Measurements from ENCODE around the gene RGL1. TPM values are rescaled to one million over a fixed set of nuclear protein-coding genes. Genes with fewer than 3 reads are reported as not detected.

Gene RGL1
- total RNA-seq, 1 experiment from 2014 or later: 1.3 TPM

DNA sequence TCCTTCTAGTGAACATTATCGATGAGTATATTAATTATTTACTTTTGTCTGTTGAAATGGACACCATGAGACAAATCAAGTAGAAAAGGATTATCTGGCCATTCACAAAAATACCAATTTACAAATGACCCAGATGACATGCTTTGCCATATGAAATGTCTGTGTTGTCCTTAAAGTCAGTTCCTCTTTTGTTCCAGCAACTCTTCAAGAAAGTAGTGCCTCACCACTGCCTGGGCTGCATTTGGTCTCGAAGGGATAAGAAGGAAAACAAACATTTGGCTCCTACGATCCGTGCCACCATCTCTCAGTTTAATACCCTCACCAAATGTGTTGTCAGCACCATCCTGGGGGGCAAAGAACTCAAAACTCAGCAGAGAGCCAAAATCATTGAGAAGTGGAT, 79.6 kb downstream of the RGL1 start:
- POLR2A ChIA-PET: no interaction called here
- no peaks in the 10 kb centered on the region for H3K9me3 ChIP-seq (ENCODE audit: control insufficient read depth in 1 of 2, insufficient read depth in 1 of 2, low read depth in 1 of 2, low read length in 2 of 2)
- no peaks in the 10 kb centered on the region for H3K36me3 ChIP-seq (ENCODE audit: control insufficient read depth in 1 of 2, insufficient read depth in 2 of 2, low read length in 2 of 2)
- no peak for DNase-seq (ENCODE audit: low read depth, low spot score)
- no peak overlapping the region for H3K9ac ChIP-seq (ENCODE audit: low read length)
- ATAC-seq: no peak
- no peaks in the 10 kb centered on the region for H3K79me2 ChIP-seq (ENCODE audit: insufficient read depth, low read length)
- H3K27me3 ChIP-seq (ENCODE audit: insufficient read depth, low read length): no peaks in the 10 kb centered on the region
- H3K9me2 ChIP-seq (ENCODE audit: insufficient read depth): no peaks in the 10 kb centered on the region
- CTCF ChIA-PET: no interaction called here
- intact Hi-C loops (cut with micrococcal nuclease): no loop called here
- peaks cover 4 to 10% of the 10 kb centered on the region in 2 experiments; a peak in 2 of 4 replicates for H3K4me1 ChIP-seq (ENCODE audit: control insufficient read depth in 1 of 2, insufficient read depth in 2 of 2, low read length in 2 of 2)
- no peaks in the 10 kb centered on the region for H4K20me1 ChIP-seq (ENCODE audit: insufficient read depth)
- no peak overlapping the region for H3K27ac ChIP-seq (ENCODE audit: low read depth, low read length)
- no peak overlapping the region for H3K4me2 ChIP-seq (ENCODE audit: low read length)
- RAD21 ChIA-PET (ENCODE audit: low non-redundant PET in 1 of 2, low total read pairs in 2 of 2, uncharacterized antibody in 2 of 2, unreplicated experiment in 2 of 2): no interaction called here
- TF ChIP-seq ELF1 (IDR thresholded peaks at IDR 0.05; ENCODE audit: borderline replicate concordance, low read depth) (no peak), EZH2 (IDR thresholded peaks at IDR 0.05) (no peak), YY1 (IDR thresholded peaks at IDR 0.05; ENCODE audit: extremely low read depth, insufficient replicate concordance, low read depth, low read length) (no peak), TCF7L2 (IDR thresholded peaks at IDR 0.05; ENCODE audit: borderline replicate concordance, extremely low read depth, insufficient read depth, insufficient read length) (no peak), JUND (IDR thresholded peaks at IDR 0.05) (no peak), EZH2phosphoT487 (IDR thresholded peaks at IDR 0.05; ENCODE audit: borderline replicate concordance) (no peak), SIN3A (IDR thresholded peaks at IDR 0.05; ENCODE audit: low read depth) (no peak)
- TF ChIP-seq, protein P1, sequence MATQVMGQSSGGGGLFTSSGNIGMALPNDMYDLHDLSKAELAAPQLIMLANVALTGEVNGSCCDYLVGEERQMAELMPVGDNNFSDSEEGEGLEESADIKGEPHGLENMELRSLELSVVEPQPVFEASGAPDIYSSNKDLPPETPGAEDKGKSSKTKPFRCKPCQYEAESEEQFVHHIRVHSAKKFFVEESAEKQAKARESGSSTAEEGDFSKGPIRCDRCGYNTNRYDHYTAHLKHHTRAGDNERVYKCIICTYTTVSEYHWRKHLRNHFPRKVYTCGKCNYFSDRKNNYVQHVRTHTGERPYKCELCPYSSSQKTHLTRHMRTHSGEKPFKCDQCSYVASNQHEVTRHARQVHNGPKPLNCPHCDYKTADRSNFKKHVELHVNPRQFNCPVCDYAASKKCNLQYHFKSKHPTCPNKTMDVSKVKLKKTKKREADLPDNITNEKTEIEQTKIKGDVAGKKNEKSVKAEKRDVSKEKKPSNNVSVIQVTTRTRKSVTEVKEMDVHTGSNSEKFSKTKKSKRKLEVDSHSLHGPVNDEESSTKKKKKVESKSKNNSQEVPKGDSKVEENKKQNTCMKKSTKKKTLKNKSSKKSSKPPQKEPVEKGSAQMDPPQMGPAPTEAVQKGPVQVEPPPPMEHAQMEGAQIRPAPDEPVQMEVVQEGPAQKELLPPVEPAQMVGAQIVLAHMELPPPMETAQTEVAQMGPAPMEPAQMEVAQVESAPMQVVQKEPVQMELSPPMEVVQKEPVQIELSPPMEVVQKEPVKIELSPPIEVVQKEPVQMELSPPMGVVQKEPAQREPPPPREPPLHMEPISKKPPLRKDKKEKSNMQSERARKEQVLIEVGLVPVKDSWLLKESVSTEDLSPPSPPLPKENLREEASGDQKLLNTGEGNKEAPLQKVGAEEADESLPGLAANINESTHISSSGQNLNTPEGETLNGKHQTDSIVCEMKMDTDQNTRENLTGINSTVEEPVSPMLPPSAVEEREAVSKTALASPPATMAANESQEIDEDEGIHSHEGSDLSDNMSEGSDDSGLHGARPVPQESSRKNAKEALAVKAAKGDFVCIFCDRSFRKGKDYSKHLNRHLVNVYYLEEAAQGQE (IDR thresholded peaks at IDR 0.05; ENCODE audit: low read depth): no peak
- TF ChIP-seq, protein P2, sequence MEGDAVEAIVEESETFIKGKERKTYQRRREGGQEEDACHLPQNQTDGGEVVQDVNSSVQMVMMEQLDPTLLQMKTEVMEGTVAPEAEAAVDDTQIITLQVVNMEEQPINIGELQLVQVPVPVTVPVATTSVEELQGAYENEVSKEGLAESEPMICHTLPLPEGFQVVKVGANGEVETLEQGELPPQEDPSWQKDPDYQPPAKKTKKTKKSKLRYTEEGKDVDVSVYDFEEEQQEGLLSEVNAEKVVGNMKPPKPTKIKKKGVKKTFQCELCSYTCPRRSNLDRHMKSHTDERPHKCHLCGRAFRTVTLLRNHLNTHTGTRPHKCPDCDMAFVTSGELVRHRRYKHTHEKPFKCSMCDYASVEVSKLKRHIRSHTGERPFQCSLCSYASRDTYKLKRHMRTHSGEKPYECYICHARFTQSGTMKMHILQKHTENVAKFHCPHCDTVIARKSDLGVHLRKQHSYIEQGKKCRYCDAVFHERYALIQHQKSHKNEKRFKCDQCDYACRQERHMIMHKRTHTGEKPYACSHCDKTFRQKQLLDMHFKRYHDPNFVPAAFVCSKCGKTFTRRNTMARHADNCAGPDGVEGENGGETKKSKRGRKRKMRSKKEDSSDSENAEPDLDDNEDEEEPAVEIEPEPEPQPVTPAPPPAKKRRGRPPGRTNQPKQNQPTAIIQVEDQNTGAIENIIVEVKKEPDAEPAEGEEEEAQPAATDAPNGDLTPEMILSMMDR (IDR thresholded peaks at IDR 0.05 in 2 of 3, conservative IDR thresholded peaks at IDR 0.05 in 1 of 3; ENCODE audit: borderline replicate concordance in 1 of 3, insufficient read depth in 1 of 3, low read depth in 2 of 3, low read length in 2 of 3): no peak
- TF ChIP-seq, protein P3, sequence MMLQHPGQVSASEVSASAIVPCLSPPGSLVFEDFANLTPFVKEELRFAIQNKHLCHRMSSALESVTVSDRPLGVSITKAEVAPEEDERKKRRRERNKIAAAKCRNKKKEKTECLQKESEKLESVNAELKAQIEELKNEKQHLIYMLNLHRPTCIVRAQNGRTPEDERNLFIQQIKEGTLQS (IDR thresholded peaks at IDR 0.05): no peak
- H3K4me3 ChIP-seq (replicated peaks in 1 of 2; ENCODE audit: low read depth in 1 of 2, low read length in 2 of 2): no peak overlapping the region
- no peak overlapping the region for H2AFZ ChIP-seq (ENCODE audit: low read depth, low read length, poor library complexity, severe bottlenecking)
- no TSS peak for BruUV-seq (replicated peaks)
